ENCODE results near the gene SURF2.

DNA sequence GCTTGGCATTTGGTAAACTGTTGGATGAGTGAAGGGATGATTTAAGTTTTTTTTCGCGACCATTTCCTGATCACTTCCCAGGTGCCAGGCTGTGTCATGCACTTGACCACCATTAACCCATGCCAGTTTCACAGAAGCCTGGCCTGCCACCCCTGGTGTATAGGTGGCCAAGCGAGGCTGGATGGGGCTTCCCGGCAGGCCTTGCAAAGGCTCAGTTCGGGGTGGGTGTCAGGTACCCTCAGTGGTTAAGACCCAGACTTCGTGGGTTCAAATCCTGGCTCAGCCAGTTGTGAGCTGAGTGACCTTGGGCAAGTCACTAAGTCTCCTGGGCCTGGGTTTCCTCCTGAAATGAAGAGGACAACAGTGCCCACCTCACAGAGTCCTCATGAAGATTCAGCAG, 10.8 kb upstream of the SURF2 start:
- TF ChIP-seq, protein P1, sequence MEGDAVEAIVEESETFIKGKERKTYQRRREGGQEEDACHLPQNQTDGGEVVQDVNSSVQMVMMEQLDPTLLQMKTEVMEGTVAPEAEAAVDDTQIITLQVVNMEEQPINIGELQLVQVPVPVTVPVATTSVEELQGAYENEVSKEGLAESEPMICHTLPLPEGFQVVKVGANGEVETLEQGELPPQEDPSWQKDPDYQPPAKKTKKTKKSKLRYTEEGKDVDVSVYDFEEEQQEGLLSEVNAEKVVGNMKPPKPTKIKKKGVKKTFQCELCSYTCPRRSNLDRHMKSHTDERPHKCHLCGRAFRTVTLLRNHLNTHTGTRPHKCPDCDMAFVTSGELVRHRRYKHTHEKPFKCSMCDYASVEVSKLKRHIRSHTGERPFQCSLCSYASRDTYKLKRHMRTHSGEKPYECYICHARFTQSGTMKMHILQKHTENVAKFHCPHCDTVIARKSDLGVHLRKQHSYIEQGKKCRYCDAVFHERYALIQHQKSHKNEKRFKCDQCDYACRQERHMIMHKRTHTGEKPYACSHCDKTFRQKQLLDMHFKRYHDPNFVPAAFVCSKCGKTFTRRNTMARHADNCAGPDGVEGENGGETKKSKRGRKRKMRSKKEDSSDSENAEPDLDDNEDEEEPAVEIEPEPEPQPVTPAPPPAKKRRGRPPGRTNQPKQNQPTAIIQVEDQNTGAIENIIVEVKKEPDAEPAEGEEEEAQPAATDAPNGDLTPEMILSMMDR (IDR thresholded peaks at IDR 0.05), result no peak
- no peak for TF ChIP-seq POLR2A (IDR thresholded peaks at IDR 0.05)

Data from right lobe of liver (tissue), 4 donors.